HEK293 (cell line): ENCODE measurements around the gene CACHD1.

Source experiments
- CTCF ChIA-PET: fragments of 350-600 bp; formaldehyde crosslinking; extraction: SDS; loops from one replicate; lab custom pipeline; 2021; ENCODE audit warnings: antibody characterized with exemption; lab: Yijun Ruan, JAX
- POLR2A ChIA-PET: fragments of 300-600 bp; formaldehyde crosslinking; extraction: SDS; loops from one replicate; lab custom pipeline; 2020; ENCODE audit warnings: antibody characterized with exemption, inconsistent platforms; lab: Yijun Ruan, JAX
- H3K27ac ChIP-seq: fragments of 200-500 bp; sonication (Bioruptor generic); 2 replicates; pipeline ENCODE4 v1.5.1; 2014; ENCODE audit warnings: low read depth, low read length, control low read depth, inconsistent platforms; ENCODE audit errors: extremely low read depth
- H3K36me3 ChIP-seq, 2 experiments: fragments of 200-500 bp in 1 of 2; sonication (Bioruptor generic) in 1 of 2; 1 replicate in 1 of 2; 2 replicates in 1 of 2; pipeline ENCODE4 v1.5.1; 2014 to 2017; ENCODE audit warnings: inconsistent platforms in 2 of 2, low read length in 2 of 2; ENCODE audit not compliant: control insufficient read depth in 2 of 2, insufficient read depth in 1 of 2
- H3K4me1 ChIP-seq: fragments of 200-500 bp; sonication (Bioruptor generic); 2 replicates; pipeline ENCODE4 v1.5.1; 2014; ENCODE audit warnings: mild to moderate bottlenecking, low read length, inconsistent platforms; ENCODE audit not compliant: control insufficient read depth, insufficient read depth
- H3K4me3 ChIP-seq: 2 replicates; pipeline ENCODE4 v1.5.1; 2011; ENCODE audit warnings: low read depth, mild to moderate bottlenecking, control low read depth, low read length, moderate library complexity
- H3K9me3 ChIP-seq: fragments of 200-500 bp; sonication (Bioruptor generic); 2 replicates; pipeline ENCODE4 v1.5.1; 2014; ENCODE audit warnings: low read depth, low read length, inconsistent platforms; ENCODE audit not compliant: control insufficient read depth, insufficient read depth
- GFI1B ChIP-seq: fragments of 450-650 bp; formaldehyde crosslinking; IDR thresholded peaks from 2 replicates; pipeline ENCODE4 v1.5.1; 2016; ENCODE audit warnings: missing biosample characterization, missing genetic modification characterization
- HIC1 ChIP-seq: fragments of 450-650 bp; formaldehyde crosslinking; IDR thresholded peaks from 2 replicates; pipeline ENCODE4 v1.5.1; 2016; ENCODE audit warnings: missing biosample characterization, missing genetic modification characterization
- HOXC10 ChIP-seq: sonication (generic); formaldehyde crosslinking; IDR thresholded peaks from 2 replicates; pipeline ENCODE4 v1.8.1; 2023; ENCODE audit warnings: mild to moderate bottlenecking, missing genetic modification reagents
- HOXD13 ChIP-seq: sonication (generic); formaldehyde crosslinking; IDR thresholded peaks from 2 replicates; pipeline ENCODE4 v1.8.0; 2022; ENCODE audit warnings: missing genetic modification reagents, borderline replicate concordance
- KLF16 ChIP-seq: fragments of 450-650 bp; formaldehyde crosslinking; IDR thresholded peaks from 2 replicates; pipeline ENCODE4 v1.5.1; 2017; ENCODE audit warnings: missing biosample characterization, missing genetic modification characterization
- KLF17 ChIP-seq: fragments of 450-650 bp; formaldehyde crosslinking; IDR thresholded peaks from 2 replicates; pipeline ENCODE4 v1.5.1; 2016; ENCODE audit warnings: missing biosample characterization, missing genetic modification characterization
- WT1 ChIP-seq: fragments of 450-650 bp; formaldehyde crosslinking; IDR thresholded peaks from 2 replicates; pipeline ENCODE4 v1.5.1; 2016; ENCODE audit warnings: missing biosample characterization, missing genetic modification characterization
- ZBTB7A ChIP-seq: fragments of 450-650 bp; formaldehyde crosslinking; IDR thresholded peaks from 2 replicates; pipeline ENCODE4 v1.5.1; 2016; ENCODE audit warnings: low read depth, missing biosample characterization, missing genetic modification characterization
- ZFP69B ChIP-seq: fragments of 450-650 bp; formaldehyde crosslinking; IDR thresholded peaks from 2 replicates; pipeline ENCODE4 v1.5.1; 2016; ENCODE audit warnings: missing biosample characterization, missing genetic modification characterization
- ZNF112 ChIP-seq: fragments of 450-650 bp; formaldehyde crosslinking; IDR thresholded peaks from 2 replicates; pipeline ENCODE4 v1.5.0; 2017; ENCODE audit warnings: missing biosample characterization, missing genetic modification characterization
- ZNF169 ChIP-seq: fragments of 450-650 bp; formaldehyde crosslinking; IDR thresholded peaks from 2 replicates; pipeline ENCODE4 v1.5.1; 2016; ENCODE audit warnings: missing biosample characterization, missing genetic modification characterization
- ZNF223 ChIP-seq: fragments of 450-650 bp; formaldehyde crosslinking; IDR thresholded peaks from 2 replicates; pipeline ENCODE4 v1.5.1; 2016; ENCODE audit warnings: missing biosample characterization, missing genetic modification characterization
- ZNF24 ChIP-seq: fragments of 450-650 bp; formaldehyde crosslinking; IDR thresholded peaks from 2 replicates; pipeline ENCODE4 v1.5.1; 2016; ENCODE audit warnings: missing biosample characterization, missing genetic modification characterization
- ZNF266 ChIP-seq: fragments of 450-650 bp; formaldehyde crosslinking; IDR thresholded peaks from 2 replicates; pipeline ENCODE4 v1.5.1; 2016; ENCODE audit warnings: missing biosample characterization, missing genetic modification characterization, low read depth
- ZNF292 ChIP-seq: fragments of 450-650 bp; formaldehyde crosslinking; IDR thresholded peaks from 2 replicates; pipeline ENCODE4 v1.5.1; 2016; ENCODE audit warnings: low read depth, missing biosample characterization, missing genetic modification characterization, borderline replicate concordance
- ZNF335 ChIP-seq: fragments of 450-650 bp; formaldehyde crosslinking; conservative IDR thresholded peaks from 2 replicates; pipeline ENCODE4 v1.5.1; 2016; ENCODE audit warnings: missing biosample characterization, missing genetic modification characterization
- ZNF366 ChIP-seq: fragments of 450-650 bp; formaldehyde crosslinking; conservative IDR thresholded peaks from 2 replicates; pipeline ENCODE4 v1.5.1; 2016; ENCODE audit warnings: missing biosample characterization, missing genetic modification characterization
- ZNF426 ChIP-seq: fragments of 450-650 bp; formaldehyde crosslinking; IDR thresholded peaks from 2 replicates; pipeline ENCODE4 v1.5.1; 2017; ENCODE audit warnings: missing biosample characterization, missing genetic modification characterization, mild to moderate bottlenecking, inconsistent platforms, moderate library complexity
- ZNF433 ChIP-seq: fragments of 450-650 bp; formaldehyde crosslinking; IDR thresholded peaks from 2 replicates; pipeline ENCODE4 v1.5.1; 2016; ENCODE audit warnings: missing biosample characterization, missing genetic modification characterization, low read depth
- ZNF48 ChIP-seq: fragments of 450-650 bp; formaldehyde crosslinking; IDR thresholded peaks from 2 replicates; pipeline ENCODE4 v1.5.1; 2016; ENCODE audit warnings: missing biosample characterization, missing genetic modification characterization
- ZNF514 ChIP-seq: fragments of 450-650 bp; formaldehyde crosslinking; IDR thresholded peaks from 2 replicates; pipeline ENCODE4 v1.5.1; 2016; ENCODE audit warnings: missing biosample characterization, missing genetic modification characterization
- ZNF544 ChIP-seq: fragments of 450-650 bp; formaldehyde crosslinking; IDR thresholded peaks from 2 replicates; pipeline ENCODE4 v1.5.0; 2017; ENCODE audit warnings: missing biosample characterization, missing genetic modification characterization
- ZNF623 ChIP-seq: fragments of 450-650 bp; formaldehyde crosslinking; IDR thresholded peaks from 2 replicates; pipeline ENCODE4 v1.5.1; 2016; ENCODE audit warnings: missing biosample characterization, missing genetic modification characterization
- ZNF658 ChIP-seq: fragments of 450-650 bp; formaldehyde crosslinking; IDR thresholded peaks from 2 replicates; pipeline ENCODE4; 2016; ENCODE audit warnings: missing biosample characterization, missing genetic modification characterization
- ZNF830 ChIP-seq: fragments of 450-650 bp; IDR thresholded peaks from 2 replicates; pipeline ENCODE4 v1.5.0; 2018; ENCODE audit warnings: missing biosample characterization, missing genetic modification characterization, low read depth, mild to moderate bottlenecking, moderate library complexity
- ZSCAN4 ChIP-seq: fragments of 450-650 bp; formaldehyde crosslinking; IDR thresholded peaks from 2 replicates; pipeline ENCODE4 v1.5.1; 2017; ENCODE audit warnings: missing biosample characterization, missing genetic modification characterization

The CACHD1 gene

GRCh38 chr1:64498325-64498724 is 28.4 kb downstream of the CACHD1 start:
- POLR2A ChIA-PET, result no interaction called here
- no peaks in the 10 kb centered on the region for H3K36me3 ChIP-seq
- H3K9me3 ChIP-seq, result no peaks in the 10 kb centered on the region
- CTCF ChIA-PET, result interaction anchor here (0.7 to 1.4 kb wide), 2 partner anchors 8 to 237 kb away, joined by 4 to 6 read pairs; no protein-coding TSS in a partner anchor
- no peak overlapping the region for H3K4me3 ChIP-seq
- H3K27ac ChIP-seq, result no peak overlapping the region
- no peak for TF ChIP-seq KLF16 (tag by site-specific recombination)
- no peak for TF ChIP-seq ZNF169 (tag by site-specific recombination)
- no peak for TF ChIP-seq ZNF433
- TF ChIP-seq GFI1B (tag by site-specific recombination), result no peak
- H3K4me1 ChIP-seq, result peaks cover 41% of the 10 kb centered on the region

GRCh38 chr1:64499011-64499410 is 29.1 kb downstream of the CACHD1 start:
- ChIA-PET CTCF (interaction anchor here (0.7 to 1.4 kb wide), 4 partner anchors 9 to 231 kb away, joined by 3 to 6 read pairs (median 3); no protein-coding TSS in a partner anchor), POLR2A (no interaction called here)
- no peaks in the 10 kb centered on the region for H3K9me3 ChIP-seq
- H3K27ac ChIP-seq, result no peak overlapping the region
- H3K36me3 ChIP-seq, result no peaks in the 10 kb centered on the region
- TF ChIP-seq ZNF623 (tag by site-specific recombination), result no peak
- no peak for TF ChIP-seq ZNF426 (tag by site-specific recombination)
- TF ChIP-seq HIC1 (tag by site-specific recombination), result no peak
- no peak for TF ChIP-seq WT1 (tag by site-specific recombination)
- TF ChIP-seq ZNF48, result no peak
- no peak for TF ChIP-seq HOXD13 (CRISPR knock-in tag)
- no peak for TF ChIP-seq ZNF335 (tag by site-specific recombination)
- no peak for TF ChIP-seq KLF17
- no peak for TF ChIP-seq HOXC10 (CRISPR knock-in tag)
- no peak for TF ChIP-seq ZFP69B
- TF ChIP-seq ZNF366 (tag by site-specific recombination), result no peak
- no peak for TF ChIP-seq ZNF24
- peaks cover 36% of the 10 kb centered on the region for H3K4me1 ChIP-seq
- no peak overlapping the region for H3K4me3 ChIP-seq

GRCh38 chr1:64499966-64500365 is 30.0 kb downstream of the CACHD1 start:
- H3K27ac ChIP-seq, result no peak overlapping the region
- POLR2A ChIA-PET, result no interaction called here
- peaks cover 34% of the 10 kb centered on the region for H3K4me1 ChIP-seq
- no peaks in the 10 kb centered on the region for H3K36me3 ChIP-seq
- CTCF ChIA-PET, result interaction anchor here (0.7 to 1.1 kb wide), 2 partner anchors 26 to 31 kb away, joined by 3 read pairs; no protein-coding TSS in a partner anchor
- H3K4me3 ChIP-seq, result no peak overlapping the region
- H3K9me3 ChIP-seq, result no peaks in the 10 kb centered on the region
- no peak for TF ChIP-seq ZNF223 (tag by site-specific recombination)
- no peak for TF ChIP-seq ZNF266
- no peak for TF ChIP-seq ZNF544
- no peak for TF ChIP-seq HIC1 (tag by site-specific recombination)
- TF ChIP-seq ZNF658, result no peak
- TF ChIP-seq ZNF830 (tag by site-specific recombination), result no peak
- no peak for TF ChIP-seq ZNF514 (tag by site-specific recombination)
- TF ChIP-seq ZNF112 (tag by site-specific recombination), result no peak
- no peak for TF ChIP-seq ZSCAN4
- no peak for TF ChIP-seq ZNF292 (tag by site-specific recombination)
- TF ChIP-seq ZBTB7A (tag by site-specific recombination), result no peak
